Measurements from ENCODE around the gene GALR3.

DNA sequence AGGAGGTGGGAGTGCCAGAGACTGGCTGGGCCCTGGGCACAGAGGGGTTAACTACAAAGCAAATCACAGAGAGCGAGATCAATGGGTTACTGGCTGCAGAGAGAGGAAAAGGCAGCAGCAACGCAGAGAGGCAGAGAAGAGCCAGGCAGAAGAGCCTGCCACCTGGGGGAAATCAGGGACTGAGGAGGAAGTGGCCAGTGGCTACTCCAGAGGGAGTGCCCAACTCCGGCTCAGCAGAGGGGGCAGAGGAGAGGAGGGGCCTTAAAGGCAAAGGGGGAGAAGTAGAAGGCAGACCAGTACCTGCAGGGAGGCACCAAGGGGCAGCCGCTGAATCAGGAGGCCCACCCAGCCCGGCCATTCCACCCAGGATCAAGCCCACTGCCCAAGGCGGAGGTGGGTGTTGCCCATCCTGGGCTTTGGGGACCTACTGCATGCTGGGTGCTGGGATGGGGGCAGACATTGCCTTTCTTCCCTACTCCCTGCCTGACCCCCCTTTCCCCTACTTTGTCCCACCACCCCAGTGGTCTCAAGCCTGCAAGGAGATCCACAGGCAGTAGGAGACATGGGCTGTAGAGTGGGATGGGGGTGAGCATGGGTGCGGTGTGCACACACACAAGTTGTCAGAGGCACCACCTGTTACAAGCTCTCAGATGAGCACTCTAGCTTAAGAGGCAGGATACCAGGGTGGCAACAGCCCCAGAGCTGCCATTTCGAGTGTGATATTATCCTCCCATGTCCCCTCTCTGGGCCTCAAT, 926 bp upstream of the GALR3 start:
- TF ChIP-seq, protein P1, sequence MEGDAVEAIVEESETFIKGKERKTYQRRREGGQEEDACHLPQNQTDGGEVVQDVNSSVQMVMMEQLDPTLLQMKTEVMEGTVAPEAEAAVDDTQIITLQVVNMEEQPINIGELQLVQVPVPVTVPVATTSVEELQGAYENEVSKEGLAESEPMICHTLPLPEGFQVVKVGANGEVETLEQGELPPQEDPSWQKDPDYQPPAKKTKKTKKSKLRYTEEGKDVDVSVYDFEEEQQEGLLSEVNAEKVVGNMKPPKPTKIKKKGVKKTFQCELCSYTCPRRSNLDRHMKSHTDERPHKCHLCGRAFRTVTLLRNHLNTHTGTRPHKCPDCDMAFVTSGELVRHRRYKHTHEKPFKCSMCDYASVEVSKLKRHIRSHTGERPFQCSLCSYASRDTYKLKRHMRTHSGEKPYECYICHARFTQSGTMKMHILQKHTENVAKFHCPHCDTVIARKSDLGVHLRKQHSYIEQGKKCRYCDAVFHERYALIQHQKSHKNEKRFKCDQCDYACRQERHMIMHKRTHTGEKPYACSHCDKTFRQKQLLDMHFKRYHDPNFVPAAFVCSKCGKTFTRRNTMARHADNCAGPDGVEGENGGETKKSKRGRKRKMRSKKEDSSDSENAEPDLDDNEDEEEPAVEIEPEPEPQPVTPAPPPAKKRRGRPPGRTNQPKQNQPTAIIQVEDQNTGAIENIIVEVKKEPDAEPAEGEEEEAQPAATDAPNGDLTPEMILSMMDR (IDR thresholded peaks at IDR 0.05), result no peak
- TF ChIP-seq POLR2A (IDR thresholded peaks at IDR 0.05), result no peak
